HG03460 (cell line): Measurements from ENCODE around the gene ARID1B.
A peak's percentile ranks its signal among the peaks of the same experiment; 100 is the strongest.
"Not testable (repeated sequence)": the region's sequence is repeated elsewhere in the genome, so short reads cannot be mapped to it uniquely, and the experiment has no call there.

Source experiments
- ATAC-seq: cut with Tn5 transposase; IDR thresholded peaks from one replicate; pipeline ENCODE4 v1.9.1; 2021; ENCODE audit not compliant: unreplicated experiment

The ARID1B gene

DNA sequence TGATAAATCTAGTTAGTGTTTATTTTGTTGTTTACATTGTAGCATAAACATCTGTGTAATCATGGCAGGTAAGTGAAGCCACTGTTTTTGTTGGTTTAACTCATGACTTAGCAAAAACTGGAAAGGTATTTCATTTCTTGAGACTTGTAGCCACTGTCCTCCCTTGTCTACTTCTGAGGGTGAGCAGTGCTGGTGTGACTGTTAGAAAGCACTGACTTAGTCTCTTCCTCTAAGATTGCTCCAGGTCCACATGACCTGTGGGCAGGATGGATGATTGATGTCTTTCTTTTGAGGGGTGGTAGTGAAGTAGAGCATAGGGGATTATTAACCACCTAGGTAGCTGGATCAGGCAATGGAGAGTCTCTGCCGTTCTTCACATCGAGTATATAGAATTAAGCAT, 203.8 kb downstream of the ARID1B start:
- no peak for ATAC-seq

- ATAC-seq = no peak
These were observed 205.0 kb downstream of the ARID1B start for GRCh38 chr6:156982168-156982567.

DNA sequence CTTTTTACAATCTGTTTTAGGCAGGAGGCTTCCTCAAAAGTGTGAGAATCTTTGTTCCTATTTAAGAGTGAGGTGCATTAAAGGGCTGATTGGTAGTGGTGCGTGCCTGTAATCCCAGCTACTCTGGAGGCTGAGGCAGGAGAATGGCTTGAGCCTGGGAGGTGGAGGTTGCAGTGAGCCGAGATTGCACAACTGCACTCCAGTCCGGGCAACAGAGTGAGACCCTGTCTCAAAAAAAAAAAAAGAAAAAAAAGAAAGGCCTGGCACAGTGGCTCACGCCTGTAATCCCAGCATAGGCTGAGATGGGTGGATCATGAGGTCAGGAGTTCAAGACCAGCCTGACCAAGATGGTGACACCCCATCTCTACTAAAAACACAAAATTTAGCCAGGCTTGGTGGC, 205.7 kb downstream of the ARID1B start:
- not testable (repeated sequence) for ATAC-seq

DNA sequence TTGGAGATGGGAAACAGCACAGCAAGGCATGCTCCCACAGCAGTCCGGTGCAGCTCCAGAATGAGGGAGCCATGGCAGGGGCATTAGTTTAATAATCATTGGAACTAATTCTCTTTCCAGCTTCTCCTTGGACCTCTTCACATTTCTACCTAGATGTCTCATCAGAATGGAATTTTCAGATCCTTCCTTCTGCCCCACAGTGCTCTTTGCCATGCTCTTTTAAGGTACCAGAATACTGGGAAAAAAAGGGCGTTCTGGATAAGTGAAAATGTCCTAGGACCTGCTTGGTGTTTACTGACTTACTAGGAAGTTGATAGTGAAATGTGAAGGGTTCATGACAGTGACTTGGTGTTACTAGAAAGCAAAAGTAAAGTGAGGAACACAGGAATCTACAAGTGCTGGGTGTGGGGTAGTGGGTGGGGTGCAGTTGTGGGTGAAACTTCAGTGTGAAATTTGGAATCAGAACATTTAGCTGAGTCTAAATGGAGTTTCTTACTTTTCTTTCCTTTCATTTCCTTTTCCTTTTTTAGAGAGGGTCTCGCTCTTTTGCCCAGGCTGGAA, 207.1 kb downstream of the ARID1B start:
- no peak for ATAC-seq

DNA sequence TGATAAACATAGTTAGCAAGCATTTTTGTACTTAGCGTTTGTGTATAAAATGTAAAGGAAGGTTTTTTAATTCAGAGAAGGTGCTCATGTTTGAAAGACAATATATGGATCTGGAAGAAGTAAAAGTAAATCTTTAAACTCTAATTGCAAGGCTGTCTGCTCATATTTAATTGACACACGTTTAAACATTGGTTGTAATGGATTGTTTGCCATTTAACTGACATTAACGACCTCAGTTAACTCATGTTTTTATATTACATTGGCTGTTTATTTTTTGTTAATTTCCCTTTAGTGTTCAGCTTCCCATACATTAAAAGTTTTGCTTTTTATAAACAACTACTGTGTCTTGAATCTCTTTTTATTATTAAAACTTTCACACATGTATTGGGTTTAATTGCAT, 208.1 kb downstream of the ARID1B start:
- no peak for ATAC-seq

GRCh38 chr6:156988276-156989158, 211.3 kb downstream of the ARID1B start:
- ATAC-seq = peak; percentile 67

DNA sequence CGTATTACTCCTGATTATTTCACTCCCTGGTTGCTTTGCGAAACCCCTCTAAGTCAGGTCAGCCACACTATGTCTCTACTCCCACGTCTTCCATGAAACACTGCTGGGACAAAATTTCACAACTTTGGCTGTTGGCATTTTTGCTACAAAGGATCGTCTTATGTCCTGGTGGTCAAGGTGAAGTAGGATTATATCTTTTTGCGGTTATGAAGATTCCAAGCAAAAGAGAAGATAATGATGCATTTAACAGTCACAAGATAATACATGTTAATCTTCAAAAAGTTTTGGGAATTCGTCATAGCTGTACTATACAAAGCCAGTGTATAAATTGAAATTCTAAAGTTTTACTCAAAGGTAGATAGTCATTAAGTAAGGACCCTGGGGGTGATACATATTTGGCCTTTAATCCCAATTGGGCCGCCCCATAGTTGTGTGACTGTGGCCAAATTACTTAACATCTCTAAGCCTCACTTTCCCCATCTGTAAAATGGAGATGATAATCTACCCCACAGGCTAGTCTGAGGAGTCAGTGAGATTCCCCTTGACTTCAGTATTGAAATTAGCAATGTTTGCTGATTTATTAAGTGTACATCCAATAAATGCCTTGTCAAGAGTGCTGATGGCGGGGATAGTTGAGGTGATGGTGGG, 212.1 kb downstream of the ARID1B start:
- ATAC-seq = no peak

DNA sequence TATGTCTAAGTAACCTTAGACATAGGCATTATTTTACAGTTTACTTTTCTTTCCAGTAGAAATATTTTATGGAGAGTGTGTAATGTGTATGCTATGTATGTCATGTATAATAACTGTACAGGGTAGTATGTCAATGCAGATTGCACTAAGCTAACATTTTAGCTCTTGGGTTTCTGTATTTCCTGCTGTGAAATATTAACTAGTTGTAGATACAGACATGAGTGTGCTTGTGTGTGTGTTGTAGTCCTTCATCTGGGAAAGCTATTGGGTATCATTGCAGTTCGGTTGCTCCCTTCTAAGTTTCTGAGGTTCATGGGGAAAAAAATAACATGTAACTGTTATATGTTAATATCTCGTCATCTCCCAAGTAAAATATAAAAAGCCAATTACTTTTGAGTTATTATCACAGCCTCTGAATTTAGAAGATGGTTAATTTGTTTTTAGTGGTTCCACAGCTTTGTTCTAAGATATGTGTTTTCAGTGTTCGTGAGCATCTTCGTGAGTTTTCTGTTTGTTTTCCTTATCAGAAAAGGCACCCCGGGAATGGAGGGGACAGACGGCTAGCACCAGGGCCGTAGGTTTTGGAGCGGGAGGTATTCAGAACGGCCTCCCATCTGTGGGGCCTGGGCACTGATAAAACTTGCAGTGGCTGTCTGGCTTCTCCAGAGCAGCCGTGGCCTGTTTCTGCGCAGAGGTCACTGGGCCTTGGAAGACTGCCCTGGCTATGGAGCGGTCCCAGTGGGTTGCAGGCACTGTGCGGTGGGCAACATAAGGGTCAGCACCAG, 215.0 kb downstream of the ARID1B start:
- ATAC-seq = no peak

- no peak for ATAC-seq
These were observed 216.5 kb downstream of the ARID1B start for GRCh38 chr6:156993713-156994112.

DNA sequence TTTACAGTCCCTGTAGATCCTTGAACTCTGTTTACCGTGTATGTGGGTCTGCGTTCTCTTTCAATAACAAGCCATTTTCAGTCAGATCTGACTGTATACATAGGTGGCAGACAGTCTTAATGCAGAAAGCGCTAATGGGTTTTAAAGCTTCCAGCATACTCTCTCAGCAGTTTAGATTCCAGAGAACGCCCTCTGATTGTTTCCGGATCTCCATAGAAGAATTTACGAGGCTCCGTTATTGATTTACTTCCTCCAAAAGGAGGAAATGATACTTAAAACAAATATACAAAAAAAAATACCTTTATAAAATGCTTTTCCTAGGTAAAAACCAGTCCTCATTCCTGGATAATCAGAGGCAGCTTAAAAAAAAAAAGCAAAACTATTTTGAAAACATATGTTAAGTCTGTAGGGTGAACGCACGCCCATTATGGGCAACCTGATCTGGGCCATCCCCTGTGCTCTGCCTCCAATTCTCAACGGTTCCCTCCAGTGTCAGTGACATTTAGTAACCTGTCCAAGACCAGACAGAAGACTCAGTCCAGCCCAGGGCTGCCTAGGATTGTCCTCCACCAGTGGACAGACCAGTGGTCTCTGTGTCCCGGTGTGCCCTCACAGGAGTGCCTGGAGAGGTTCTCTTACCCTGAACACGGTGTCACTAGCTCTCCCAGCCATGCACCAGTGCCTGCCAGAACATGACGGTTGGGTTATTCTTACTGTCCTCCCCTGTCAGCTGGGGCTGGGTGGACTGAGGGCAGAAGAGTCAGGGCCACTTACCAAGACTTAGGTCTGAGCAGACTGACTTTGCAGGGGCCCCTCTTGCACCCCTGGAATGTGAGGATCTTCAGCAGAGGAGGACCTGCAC, 217.3 kb downstream of the ARID1B start:
- ATAC-seq = no peak

DNA sequence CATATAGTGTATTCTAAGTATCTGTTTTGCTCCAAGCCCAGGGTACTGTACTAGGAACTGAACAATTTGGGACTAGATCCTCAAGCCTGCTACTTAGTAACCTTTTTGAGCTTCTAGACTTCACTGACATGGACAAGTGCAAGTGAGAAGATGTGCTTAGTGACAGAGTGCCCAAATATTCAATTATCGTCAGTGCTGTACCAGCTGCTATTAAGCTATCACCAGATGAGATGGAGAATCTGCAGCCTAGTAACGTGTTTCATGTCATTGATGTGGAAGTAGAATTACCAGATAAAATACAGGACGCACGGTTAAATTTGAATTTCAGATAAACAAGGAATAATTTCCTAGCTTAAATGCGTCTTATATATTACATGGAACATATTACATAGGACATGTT, 218.3 kb downstream of the ARID1B start:
- no peak for ATAC-seq

- no peak for ATAC-seq
These were observed 219.1 kb downstream of the ARID1B start for GRCh38 chr6:156996265-156996664.

DNA sequence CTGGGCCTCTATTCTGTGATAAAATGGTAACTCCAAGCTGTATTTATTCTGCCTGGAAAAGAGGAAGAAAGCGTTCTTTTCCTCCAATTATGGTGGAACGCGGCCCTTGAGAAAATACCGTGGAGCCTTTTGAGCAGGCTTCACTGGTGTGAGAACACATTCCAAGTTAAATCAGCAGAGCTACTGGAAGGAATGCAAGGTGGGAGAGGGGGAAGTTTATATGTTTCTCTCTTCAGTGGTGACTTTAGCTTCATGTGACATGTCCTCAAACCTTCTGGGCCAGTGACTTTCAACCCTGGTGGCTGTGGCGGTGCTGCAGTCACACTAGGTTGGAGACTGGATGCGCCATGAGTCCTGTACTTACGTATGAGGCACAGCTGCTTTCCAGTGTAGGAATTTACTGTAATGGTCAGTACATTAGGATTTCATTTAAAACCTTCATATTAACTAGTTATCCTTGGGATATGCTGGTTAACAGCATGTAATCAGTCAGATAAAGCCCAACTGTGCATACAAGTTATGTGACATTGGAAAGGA, 221.7 kb downstream of the ARID1B start:
- no peak for ATAC-seq

DNA sequence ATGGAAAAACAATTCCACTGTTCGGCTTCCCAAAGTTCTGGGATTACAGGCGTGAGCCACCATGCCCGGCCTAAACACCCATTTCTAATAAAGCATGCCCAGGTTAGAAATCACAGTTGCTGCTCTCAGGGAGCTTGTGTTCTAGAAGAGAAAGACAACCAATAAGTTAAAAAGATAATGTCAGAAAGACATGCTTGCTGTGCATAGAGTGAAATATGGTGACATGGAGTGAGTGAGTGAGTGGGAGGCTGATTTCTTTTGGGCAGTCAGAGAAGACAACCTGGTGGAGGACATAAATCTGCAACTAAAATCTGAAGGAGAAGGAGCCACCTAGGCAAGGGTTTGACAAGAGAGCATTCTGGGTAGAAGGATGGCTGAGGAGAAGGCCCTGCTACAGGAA, 222.6 kb downstream of the ARID1B start:
- no peak for ATAC-seq

DNA sequence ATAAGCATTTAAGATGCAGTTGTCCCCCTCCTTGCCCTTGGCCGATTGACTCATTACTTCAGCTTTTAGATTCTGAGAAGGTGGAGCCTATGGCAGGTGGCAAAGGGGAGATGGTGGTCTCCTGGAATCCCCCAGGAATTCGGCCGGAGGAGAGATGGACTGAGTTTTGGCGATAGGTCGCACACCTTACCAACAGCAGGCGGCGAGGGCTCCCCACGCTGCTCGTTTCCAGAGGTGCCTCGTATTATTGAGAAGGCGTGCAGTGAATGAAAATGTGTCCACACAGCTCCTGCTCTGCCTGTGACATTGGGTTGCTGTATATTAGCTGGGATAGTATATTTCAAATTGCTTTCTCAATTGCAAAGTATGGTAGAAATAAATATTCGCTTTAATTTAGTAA, 224.5 kb downstream of the ARID1B start:
- no peak for ATAC-seq

- ATAC-seq = no peak
These were observed 225.6 kb downstream of the ARID1B start for GRCh38 chr6:157002774-157003173.

DNA sequence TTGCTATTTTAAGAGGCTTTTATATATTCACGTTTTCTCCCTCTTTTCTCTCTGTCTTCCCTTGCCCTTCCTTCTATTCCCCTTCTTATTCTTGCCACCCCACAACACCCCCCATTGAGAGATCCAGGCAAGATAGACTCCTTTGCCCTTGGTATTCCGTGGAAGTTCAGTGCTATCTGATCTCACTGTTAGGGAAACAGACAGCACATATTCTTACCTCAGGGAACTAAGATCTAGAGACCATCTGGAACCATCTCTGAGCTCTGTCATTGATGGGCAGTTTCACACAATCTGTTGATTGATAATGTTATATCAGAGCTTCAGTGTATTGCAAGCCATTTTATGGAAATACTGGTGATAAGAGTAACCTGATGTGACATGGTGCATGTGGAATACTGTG, 228.8 kb downstream of the ARID1B start:
- ATAC-seq = no peak

GRCh38 chr6:157008568-157008967, 231.4 kb downstream of the ARID1B start:
- no peak for ATAC-seq

GRCh38 chr6:157012355-157012754, 235.2 kb downstream of the ARID1B start:
- no peak for ATAC-seq

GRCh38 chr6:157013649-157014304, 236.6 kb downstream of the ARID1B start:
- ATAC-seq = no peak
